Calu3 (cell line): Measurements from ENCODE around the gene UQCC3. TPM values are rescaled to one million over a fixed set of nuclear protein-coding genes. Genes with fewer than 3 reads are reported as not detected.

ENCODE experiments used
- BruUV-seq: library from RNA; stranded (reverse); fragments of 400-500 nt; replicated peaks from 2 replicates; lab custom pipeline; 2021; lab: Mats Ljungman, UMichigan
- CTCF ChIA-PET: fragments of 300-600 bp; sonication (Branson Sonifier 250); formaldehyde crosslinking; loops from one replicate; lab custom pipeline; 2022; ENCODE audit warnings: antibody characterized with exemption; lab: Charles Lee
- DNase-seq: peaks from one replicate; pipeline ENCODE4 v3.0.0; 2022
- H3K27ac Mint-ChIP-seq: one replicate; pipeline ENCODE4 v1.8.0; 2022; ENCODE audit warnings: mixed read lengths; ENCODE audit not compliant: unreplicated experiment
- H3K27me3 Mint-ChIP-seq: one replicate; pipeline ENCODE4 v1.8.0; 2022; ENCODE audit warnings: mixed read lengths; ENCODE audit not compliant: unreplicated experiment
- H3K36me3 Mint-ChIP-seq: one replicate; pipeline ENCODE4 v1.8.0; 2022; ENCODE audit warnings: mild to moderate bottlenecking, moderate library complexity, mixed read lengths; ENCODE audit not compliant: insufficient read depth, unreplicated experiment
- H3K4me1 Mint-ChIP-seq: one replicate; pipeline ENCODE4 v1.8.0; 2022; ENCODE audit warnings: mild to moderate bottlenecking, low read depth, mixed read lengths; ENCODE audit not compliant: unreplicated experiment
- H3K4me3 Mint-ChIP-seq: one replicate; pipeline ENCODE4 v1.8.0; 2022; ENCODE audit warnings: mild to moderate bottlenecking, low read depth, moderate library complexity, mixed read lengths; ENCODE audit not compliant: unreplicated experiment
- H3K9me3 Mint-ChIP-seq: one replicate; pipeline ENCODE4 v1.8.0; 2022; ENCODE audit warnings: low read depth, mixed read lengths; ENCODE audit not compliant: unreplicated experiment
- intact Hi-C: fragments of 100-400 bp; cut with micrococcal nuclease; formaldehyde crosslinking; loops from one replicate; pipeline ENCODE4 v1.10.0; 2022; ENCODE audit not compliant: unreplicated experiment
- total RNA-seq: library from RNA; stranded (reverse); gene quantifications from 2 replicates; pipeline ENCODE4 v1.2.3, GENCODE V29; 2022
- TF ChIP-seq, protein P1 (sequence below): fragments of 200-600 bp; IDR thresholded peaks from one replicate; pipeline ENCODE4 v1.8.0; 2022; ENCODE audit warnings: antibody characterized with exemption; ENCODE audit not compliant: unreplicated experiment

The UQCC3 gene
- total RNA-seq, 1 experiment from 2014 or later: 11.4 TPM

DNA sequence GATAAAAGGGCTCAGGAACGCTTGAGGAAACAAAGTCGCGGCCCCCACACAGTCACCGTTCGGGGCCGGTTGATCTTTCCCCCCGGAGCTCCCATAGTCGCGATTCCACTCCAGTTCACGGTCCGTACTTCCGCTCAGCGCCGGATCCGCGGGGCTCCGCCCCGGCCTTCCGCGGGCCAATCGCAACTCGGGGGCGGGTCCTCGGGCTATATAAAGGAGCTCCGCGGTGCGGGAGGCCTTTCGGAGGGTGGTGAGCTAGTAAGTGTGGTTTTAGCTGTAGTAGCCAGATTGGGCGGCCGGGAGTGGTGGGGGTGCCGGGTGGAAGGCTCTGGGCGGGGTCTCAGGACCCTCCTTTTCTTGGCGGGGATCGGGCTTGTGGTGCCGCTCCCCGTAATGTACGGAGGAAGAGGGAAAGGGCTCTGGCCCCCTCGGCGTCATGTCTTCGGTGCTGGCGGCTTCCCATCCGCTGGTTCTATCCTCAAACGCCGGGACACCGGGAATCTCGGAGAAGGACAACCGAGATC is 6.3 kb upstream of the UQCC3 start, which contains the start of the genes C11orf98 and CSKMT:
Gene C11orf98, minus strand, starts transcription at position 136 of the 524 bp plus-strand sequence. Its CDS starts 41 bp downstream, at position 95.
Gene CSKMT, plus strand, starts transcription at position 238 of the 524 bp plus-strand sequence. CDS start 568 bp downstream, outside the sequence.
- Mint-ChIP-seq H3K9me3 (no peaks in the 10 kb centered on the region), H3K4me3 (peak within 1 kb of the TSS; percentile 91), H3K4me1 (peaks cover 9% of the 10 kb centered on the region), H3K36me3 (peaks cover 67% of the 10 kb centered on the region), H3K27me3 (no peaks in the 10 kb centered on the region), H3K27ac (peak within 1 kb of the TSS; percentile 99)
- CTCF ChIA-PET: interaction anchor here (0.6 to 2.0 kb wide), 8 partner anchors 10 to 555 kb away, joined by 3 to 6 read pairs (median 3); partner anchors contain the start of genes EEF1G, INTS5, MTA2 and TUT1
- intact Hi-C loops: no loop called here
- TSS peak; percentile 92 for BruUV-seq
- TF ChIP-seq, protein P1, sequence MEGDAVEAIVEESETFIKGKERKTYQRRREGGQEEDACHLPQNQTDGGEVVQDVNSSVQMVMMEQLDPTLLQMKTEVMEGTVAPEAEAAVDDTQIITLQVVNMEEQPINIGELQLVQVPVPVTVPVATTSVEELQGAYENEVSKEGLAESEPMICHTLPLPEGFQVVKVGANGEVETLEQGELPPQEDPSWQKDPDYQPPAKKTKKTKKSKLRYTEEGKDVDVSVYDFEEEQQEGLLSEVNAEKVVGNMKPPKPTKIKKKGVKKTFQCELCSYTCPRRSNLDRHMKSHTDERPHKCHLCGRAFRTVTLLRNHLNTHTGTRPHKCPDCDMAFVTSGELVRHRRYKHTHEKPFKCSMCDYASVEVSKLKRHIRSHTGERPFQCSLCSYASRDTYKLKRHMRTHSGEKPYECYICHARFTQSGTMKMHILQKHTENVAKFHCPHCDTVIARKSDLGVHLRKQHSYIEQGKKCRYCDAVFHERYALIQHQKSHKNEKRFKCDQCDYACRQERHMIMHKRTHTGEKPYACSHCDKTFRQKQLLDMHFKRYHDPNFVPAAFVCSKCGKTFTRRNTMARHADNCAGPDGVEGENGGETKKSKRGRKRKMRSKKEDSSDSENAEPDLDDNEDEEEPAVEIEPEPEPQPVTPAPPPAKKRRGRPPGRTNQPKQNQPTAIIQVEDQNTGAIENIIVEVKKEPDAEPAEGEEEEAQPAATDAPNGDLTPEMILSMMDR: no peak
- DNase-seq: peak; percentile 96

DNA sequence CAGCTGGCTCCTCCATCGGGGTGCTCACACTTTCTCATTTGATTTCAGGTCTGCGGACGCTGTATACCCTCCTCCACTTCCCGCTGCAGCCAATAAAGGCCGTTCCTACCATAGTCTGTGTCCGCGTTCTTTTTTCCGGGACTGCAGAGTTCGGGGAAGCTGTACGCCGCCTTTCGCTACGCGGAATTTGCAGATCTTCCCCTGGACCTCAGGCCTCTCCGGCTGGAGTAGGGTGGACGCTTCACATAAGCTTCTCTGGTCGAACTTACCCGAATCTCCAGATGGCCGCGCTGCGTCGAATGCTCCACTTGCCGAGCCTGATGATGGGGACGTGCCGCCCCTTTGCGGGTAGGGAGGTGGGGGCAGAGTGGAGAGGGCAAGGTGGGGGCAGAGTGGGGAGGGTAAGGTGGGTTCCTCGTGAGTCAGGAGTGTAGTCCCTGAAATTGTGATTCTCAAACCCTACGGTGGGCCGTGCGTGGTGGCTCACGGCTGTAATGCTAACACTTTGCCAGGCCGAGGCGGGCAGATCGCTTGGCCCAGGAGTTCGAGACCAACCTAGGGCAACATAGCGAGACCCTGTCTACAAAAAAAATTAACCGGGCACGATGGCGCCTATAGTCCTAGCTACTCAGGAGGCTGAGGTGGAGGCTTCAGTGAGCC is 5.7 kb upstream of the UQCC3 start:
- H3K27ac Mint-ChIP-seq: peak overlapping the region; percentile 99
- H3K9me3 Mint-ChIP-seq: no peaks in the 10 kb centered on the region
- peak; percentile 30 for DNase-seq
- CTCF ChIA-PET: interaction anchor here (0.6 to 2.0 kb wide), 8 partner anchors 9 to 554 kb away, joined by 3 to 6 read pairs (median 3); partner anchors contain the start of genes EEF1G, INTS5, MTA2 and TUT1
- H3K27me3 Mint-ChIP-seq: no peaks in the 10 kb centered on the region
- H3K4me3 Mint-ChIP-seq: peak overlapping the region; percentile 91
- intact Hi-C loops: no loop called here
- TF ChIP-seq, protein P1: no peak
- H3K4me1 Mint-ChIP-seq: peaks cover 9% of the 10 kb centered on the region
- H3K36me3 Mint-ChIP-seq: peaks cover 73% of the 10 kb centered on the region
- no TSS peak for BruUV-seq

DNA sequence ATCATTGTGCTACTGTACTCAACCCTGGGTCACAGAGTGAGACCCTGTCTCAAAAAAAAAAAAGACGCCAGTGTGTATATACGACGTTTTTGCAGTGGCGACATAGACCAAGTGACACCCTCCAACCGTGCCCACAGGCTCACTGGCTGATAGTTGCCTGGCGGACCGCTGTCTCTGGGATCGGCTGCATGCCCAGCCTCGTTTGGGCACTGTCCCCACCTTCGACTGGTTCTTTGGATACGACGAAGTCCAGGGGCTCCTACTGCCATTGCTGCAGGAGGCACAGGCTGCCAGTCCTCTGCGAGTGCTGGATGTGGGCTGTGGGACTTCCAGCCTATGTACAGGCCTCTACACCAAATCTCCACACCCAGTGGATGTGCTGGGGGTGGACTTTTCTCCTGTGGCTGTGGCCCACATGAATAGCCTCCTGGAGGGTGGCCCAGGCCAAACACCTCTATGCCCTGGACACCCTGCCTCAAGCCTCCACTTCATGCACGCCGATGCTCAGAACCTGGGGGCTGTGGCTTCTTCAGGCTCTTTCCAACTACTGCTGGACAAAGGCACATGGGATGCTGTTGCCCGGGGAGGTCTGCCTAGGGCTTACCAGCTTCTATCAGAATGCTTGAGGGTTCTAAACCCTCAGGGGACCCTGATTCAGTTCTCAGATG is 5.1 kb upstream of the UQCC3 start:
- CTCF ChIA-PET: interaction anchor here (0.6 kb wide), 1 partner anchor 82 kb away, joined by 7 read pairs; no protein-coding TSS in a partner anchor
- H3K4me3 Mint-ChIP-seq: peak overlapping the region; percentile 91
- intact Hi-C loops: no loop called here
- H3K27ac Mint-ChIP-seq: peak overlapping the region; percentile 66
- TF ChIP-seq, protein P1: no peak
- H3K27me3 Mint-ChIP-seq: no peaks in the 10 kb centered on the region
- H3K9me3 Mint-ChIP-seq: no peaks in the 10 kb centered on the region
- no peak for DNase-seq
- H3K4me1 Mint-ChIP-seq: peaks cover 9% of the 10 kb centered on the region
- H3K36me3 Mint-ChIP-seq: peaks cover 79% of the 10 kb centered on the region
- BruUV-seq: no TSS peak

DNA sequence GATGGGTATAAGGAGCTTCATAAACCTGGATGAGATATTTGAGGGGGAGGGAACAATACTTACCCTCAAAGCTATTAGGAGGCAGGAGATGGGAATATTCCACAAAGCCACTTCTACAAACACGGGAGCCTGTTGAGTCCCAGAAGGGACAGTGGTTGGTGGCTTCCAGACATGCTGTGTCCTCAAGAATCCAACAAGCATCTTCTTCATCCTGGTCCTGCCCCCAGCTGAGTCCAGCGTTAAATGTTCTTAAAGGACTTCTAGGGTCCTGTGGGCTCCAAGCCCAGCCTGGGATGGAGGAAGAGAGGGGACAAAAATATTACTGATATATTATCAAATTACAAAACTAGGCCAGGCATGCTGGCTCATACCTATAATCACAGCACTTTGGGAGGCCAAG is 4.0 kb upstream of the UQCC3 start:
- Mint-ChIP-seq H3K4me3 (no peak overlapping the region), H3K4me1 (peaks cover 9% of the 10 kb centered on the region), H3K36me3 (peaks cover 90% of the 10 kb centered on the region), H3K27ac (no peak overlapping the region), H3K9me3 (no peaks in the 10 kb centered on the region), H3K27me3 (no peaks in the 10 kb centered on the region)
- no peak for DNase-seq
- no TSS peak for BruUV-seq
- CTCF ChIA-PET: interaction anchor here (0.5 to 0.6 kb wide), 3 partner anchors 37 to 162 kb away, joined by 3 to 5 read pairs (median 3); no protein-coding TSS in a partner anchor
- TF ChIP-seq, protein P1: no peak
- intact Hi-C loops: no loop called here
